ENCODE results near the gene PEX14.

Gene PEX14

DNA sequence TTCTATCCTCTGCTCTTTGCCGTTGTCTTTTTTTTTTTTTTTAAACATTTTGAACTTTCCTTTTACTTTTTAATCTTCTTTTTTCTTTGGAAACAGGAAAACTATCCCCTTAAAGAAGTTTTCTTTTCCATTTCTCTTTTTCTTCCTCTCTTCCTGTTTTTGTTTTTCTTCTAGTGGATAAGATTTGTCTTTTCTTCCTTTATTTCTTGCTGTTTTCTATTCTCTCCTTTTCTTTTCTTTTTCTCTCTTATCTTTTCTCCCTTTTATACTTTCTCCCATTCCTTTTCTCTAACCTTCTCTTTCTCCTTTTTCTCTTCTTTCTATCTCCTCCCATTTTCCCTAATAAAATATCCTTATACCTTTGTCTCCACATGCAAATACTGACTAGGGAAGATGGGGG lies 46.2 kb downstream of the PEX14 start:
- peaks cover 7% of the 10 kb centered on the region; the same call in 1 of the 2 replicates for H4K20me1 ChIP-seq (ENCODE audit: insufficient read depth, low read length)
- no peaks in the 10 kb centered on the region for H3K9me3 ChIP-seq (ENCODE audit: insufficient read depth, low read length)
- H3K36me3 ChIP-seq (replicated peaks; ENCODE audit: low read depth, low read length) = no peaks in the 10 kb centered on the region
- H3K9ac ChIP-seq (ENCODE audit: low read length) = no peak overlapping the region
- H3K4me2 ChIP-seq (ENCODE audit: low read length) = no peak overlapping the region
- no peak for TF ChIP-seq EZH2phosphoT487 (IDR thresholded peaks at IDR 0.05; ENCODE audit: low read depth)
- TF ChIP-seq, protein P1, sequence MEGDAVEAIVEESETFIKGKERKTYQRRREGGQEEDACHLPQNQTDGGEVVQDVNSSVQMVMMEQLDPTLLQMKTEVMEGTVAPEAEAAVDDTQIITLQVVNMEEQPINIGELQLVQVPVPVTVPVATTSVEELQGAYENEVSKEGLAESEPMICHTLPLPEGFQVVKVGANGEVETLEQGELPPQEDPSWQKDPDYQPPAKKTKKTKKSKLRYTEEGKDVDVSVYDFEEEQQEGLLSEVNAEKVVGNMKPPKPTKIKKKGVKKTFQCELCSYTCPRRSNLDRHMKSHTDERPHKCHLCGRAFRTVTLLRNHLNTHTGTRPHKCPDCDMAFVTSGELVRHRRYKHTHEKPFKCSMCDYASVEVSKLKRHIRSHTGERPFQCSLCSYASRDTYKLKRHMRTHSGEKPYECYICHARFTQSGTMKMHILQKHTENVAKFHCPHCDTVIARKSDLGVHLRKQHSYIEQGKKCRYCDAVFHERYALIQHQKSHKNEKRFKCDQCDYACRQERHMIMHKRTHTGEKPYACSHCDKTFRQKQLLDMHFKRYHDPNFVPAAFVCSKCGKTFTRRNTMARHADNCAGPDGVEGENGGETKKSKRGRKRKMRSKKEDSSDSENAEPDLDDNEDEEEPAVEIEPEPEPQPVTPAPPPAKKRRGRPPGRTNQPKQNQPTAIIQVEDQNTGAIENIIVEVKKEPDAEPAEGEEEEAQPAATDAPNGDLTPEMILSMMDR (IDR thresholded peaks at IDR 0.05; ENCODE audit: low read depth, low read length) = no peak
- H2AFZ ChIP-seq (ENCODE audit: low read depth, low read length) = no peak overlapping the region
- no peaks in the 10 kb centered on the region for H3K79me2 ChIP-seq (ENCODE audit: low read length)
- H3K4me1 ChIP-seq (ENCODE audit: low read length) = peaks cover 5% of the 10 kb centered on the region; the same call in 1 of the 2 replicates
- no peak overlapping the region for H3K27ac ChIP-seq (ENCODE audit: low read length)
- no peak overlapping the region for H3K4me3 ChIP-seq (ENCODE audit: low read length)
- no peaks in the 10 kb centered on the region for H3K27me3 ChIP-seq (ENCODE audit: low read depth, low read length)

DNA sequence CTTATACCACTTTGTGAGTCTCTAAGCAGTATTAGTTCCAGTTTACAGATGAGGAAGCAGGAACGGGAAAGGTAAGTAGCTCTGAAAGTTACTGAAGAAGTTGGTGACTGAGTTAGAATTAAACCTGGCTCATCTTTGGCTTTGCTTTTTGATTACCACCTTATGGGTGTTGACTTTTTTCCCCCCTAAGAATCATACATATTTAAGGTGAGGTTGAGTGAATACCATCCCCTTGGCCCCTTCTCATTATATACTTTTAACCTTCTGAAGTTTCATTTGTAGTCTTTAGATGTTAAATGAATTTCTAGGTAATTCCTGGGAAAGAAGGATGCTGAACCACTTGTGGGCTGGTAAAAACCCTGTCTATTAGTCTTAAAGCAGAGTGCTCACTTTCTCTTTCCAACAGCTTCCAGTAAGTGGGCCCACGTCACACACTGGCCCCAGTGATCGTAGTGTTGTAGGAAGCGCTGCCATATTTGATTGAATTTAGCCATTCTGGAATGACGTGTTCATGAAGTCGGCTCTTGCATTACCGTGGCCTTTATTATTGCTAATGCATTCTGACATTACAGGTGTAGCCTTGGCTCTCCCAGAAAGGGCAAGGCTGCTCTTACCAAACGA lies 46.9 kb downstream of the PEX14 start:
- Histone ChIP-seq H3K27me3 (ENCODE audit: low read depth, low read length) (no peaks in the 10 kb centered on the region), H3K27ac (ENCODE audit: low read length) (no peak overlapping the region), H3K4me1 (ENCODE audit: low read length) (peaks cover 5% of the 10 kb centered on the region; the same call in 1 of the 2 replicates)

DNA sequence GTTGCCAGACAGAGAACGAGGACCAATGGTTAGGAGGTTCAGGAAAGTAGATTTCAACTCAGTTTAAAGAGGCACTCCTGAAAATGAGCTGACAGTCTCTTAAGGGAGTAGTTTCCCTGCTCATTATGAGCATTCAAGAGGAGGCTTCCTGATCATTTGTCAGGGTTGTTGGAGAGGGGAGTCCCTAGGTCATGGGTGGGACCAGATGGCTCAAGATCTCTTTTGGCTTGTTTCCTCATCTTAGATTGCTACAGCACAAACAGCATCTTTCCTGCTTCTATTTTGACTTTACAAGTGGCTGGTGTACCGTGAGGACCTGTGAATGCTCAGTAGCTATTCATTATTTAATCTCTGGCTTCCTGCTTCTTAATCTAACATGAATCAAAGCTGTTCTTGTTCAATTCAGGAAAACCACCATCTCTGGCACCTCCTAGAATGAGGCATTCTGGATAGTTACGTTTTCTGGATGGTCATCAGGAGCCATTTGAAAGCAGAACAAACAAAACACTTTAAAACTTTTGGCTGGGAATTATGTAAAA lies 47.6 kb downstream of the PEX14 start:
- Histone ChIP-seq H2AFZ (ENCODE audit: low read depth, low read length) (no peak overlapping the region), H3K79me2 (ENCODE audit: low read length) (no peaks in the 10 kb centered on the region), H3K27me3 (ENCODE audit: low read depth, low read length) (no peaks in the 10 kb centered on the region), H3K36me3 (replicated peaks; ENCODE audit: low read depth, low read length) (no peaks in the 10 kb centered on the region), H3K4me1 (ENCODE audit: low read length) (peaks cover 5% of the 10 kb centered on the region; the same call in 1 of the 2 replicates), H3K9ac (ENCODE audit: low read length) (no peak overlapping the region), H3K9me3 (ENCODE audit: insufficient read depth, low read length) (no peaks in the 10 kb centered on the region), H3K4me2 (ENCODE audit: low read length) (no peak overlapping the region), H3K27ac (ENCODE audit: low read length) (no peak overlapping the region), H4K20me1 (ENCODE audit: insufficient read depth, low read length) (no peaks in the 10 kb centered on the region), H3K4me3 (ENCODE audit: low read length) (no peak overlapping the region)
- TF ChIP-seq EZH2phosphoT487 (IDR thresholded peaks at IDR 0.05; ENCODE audit: low read depth) = no peak
- TF ChIP-seq, protein P1 (IDR thresholded peaks at IDR 0.05; ENCODE audit: low read depth, low read length) = no peak

More for the DNA sequence above, 46.9 kb downstream of the PEX14 start:
- no peak overlapping the region for H2AFZ ChIP-seq (ENCODE audit: low read depth, low read length)
- no peaks in the 10 kb centered on the region for H3K9me3 ChIP-seq (ENCODE audit: insufficient read depth, low read length)
- H3K36me3 ChIP-seq (replicated peaks; ENCODE audit: low read depth, low read length) = no peaks in the 10 kb centered on the region
- TF ChIP-seq, protein P1 (IDR thresholded peaks at IDR 0.05; ENCODE audit: low read depth, low read length) = no peak
- TF ChIP-seq EZH2phosphoT487 (IDR thresholded peaks at IDR 0.05; ENCODE audit: low read depth) = no peak
- no peak overlapping the region for H3K4me3 ChIP-seq (ENCODE audit: low read length)
- H3K9ac ChIP-seq (ENCODE audit: low read length) = no peak overlapping the region
- no peaks in the 10 kb centered on the region for H3K79me2 ChIP-seq (ENCODE audit: low read length)
- no peak overlapping the region for H3K4me2 ChIP-seq (ENCODE audit: low read length)
- peaks cover under 1% of the 10 kb centered on the region; the same call in 1 of the 2 replicates for H4K20me1 ChIP-seq (ENCODE audit: insufficient read depth, low read length)

DNA sequence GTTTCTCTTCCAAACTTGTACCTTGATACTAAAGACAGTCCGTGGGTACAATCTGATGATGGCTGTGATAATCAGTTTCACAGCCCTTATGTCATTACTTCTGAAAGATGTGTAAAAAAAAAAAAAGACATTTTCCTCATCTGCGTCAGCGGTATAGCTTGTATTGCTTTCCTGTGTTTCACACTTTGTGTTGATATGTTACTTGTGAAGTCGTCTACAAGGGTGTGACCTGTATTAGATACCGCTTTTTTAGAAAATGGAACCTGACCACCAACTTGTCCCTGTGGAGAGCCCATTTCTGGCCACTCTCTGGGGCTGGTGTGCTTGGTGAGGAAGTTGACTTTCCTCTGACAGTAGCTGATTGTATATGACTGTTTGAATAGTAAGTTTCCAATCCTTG lies 50.5 kb downstream of the PEX14 start:
- Histone ChIP-seq H3K36me3 (replicated peaks; ENCODE audit: low read depth, low read length) (no peaks in the 10 kb centered on the region), H3K4me3 (ENCODE audit: low read length) (no peak overlapping the region), H3K4me2 (ENCODE audit: low read length) (no peak overlapping the region), H3K79me2 (ENCODE audit: low read length) (no peaks in the 10 kb centered on the region), H3K4me1 (ENCODE audit: low read length) (no peaks in the 10 kb centered on the region), H3K9me3 (ENCODE audit: insufficient read depth, low read length) (no peaks in the 10 kb centered on the region), H3K27me3 (ENCODE audit: low read depth, low read length) (no peaks in the 10 kb centered on the region), H4K20me1 (ENCODE audit: insufficient read depth, low read length) (no peaks in the 10 kb centered on the region), H3K27ac (ENCODE audit: low read length) (no peak overlapping the region), H3K9ac (ENCODE audit: low read length) (no peak overlapping the region), H2AFZ (ENCODE audit: low read depth, low read length) (no peak overlapping the region)
- TF ChIP-seq, protein P1 (IDR thresholded peaks at IDR 0.05; ENCODE audit: low read depth, low read length) = no peak
- TF ChIP-seq EZH2phosphoT487 (IDR thresholded peaks at IDR 0.05; ENCODE audit: low read depth) = no peak

All from OCI-LY3 (cell line).